GM18873 (cell line): Measurements from ENCODE around the gene CCDC134.

ENCODE experiments used
- ATAC-seq: cut with Tn5 transposase; IDR thresholded peaks from one replicate; pipeline ENCODE4 v1.9.1; 2021; ENCODE audit warnings: mild to moderate bottlenecking, moderate library complexity, moderate number of reproducible peaks; ENCODE audit not compliant: unreplicated experiment, low FRiP score

CCDC134 gene

DNA sequence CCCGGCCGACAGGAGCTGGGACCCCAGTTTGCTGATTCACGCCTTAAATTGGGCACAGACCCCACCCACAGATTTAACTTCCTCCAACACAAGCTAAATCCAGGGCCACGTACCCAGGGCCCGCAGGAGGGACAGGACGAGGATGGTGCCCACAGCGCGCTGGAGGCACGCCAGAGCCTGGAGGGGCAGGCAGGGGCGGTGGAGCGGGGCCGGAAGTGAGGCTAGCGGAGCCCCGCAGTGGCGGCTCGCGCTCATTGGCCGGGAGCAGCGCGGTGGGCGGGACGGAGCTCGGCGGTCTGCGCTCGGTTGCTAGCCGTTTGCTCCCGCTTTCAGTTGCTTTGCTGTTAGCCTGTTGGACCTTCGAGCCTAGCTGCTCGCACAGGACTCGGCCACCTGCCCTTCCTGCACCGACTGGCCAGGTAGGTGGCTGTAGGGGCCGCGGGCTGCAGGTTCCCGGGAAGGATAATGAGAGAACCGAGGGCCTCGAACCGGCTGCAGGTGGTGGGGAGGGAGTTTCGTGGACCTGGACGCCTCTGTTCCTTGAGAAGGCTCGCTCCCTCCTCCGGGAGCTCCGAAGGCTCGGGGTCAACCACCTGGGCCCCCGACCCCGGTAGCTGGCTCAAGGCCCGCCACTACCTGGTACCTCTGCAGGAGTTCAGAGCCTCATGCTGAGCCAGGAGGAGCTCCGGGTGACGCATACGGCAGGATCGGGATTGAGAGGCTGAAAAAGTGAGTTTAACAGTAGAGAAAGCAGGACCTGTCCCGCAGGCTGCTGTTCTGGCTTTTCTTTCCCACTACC lies at the start of gene CCDC134:
Gene CCDC134, plus strand, starts transcription at position 332 of the 799 bp plus-strand sequence. CDS start 8,212 bp downstream, outside the sequence.
- peak; percentile 71 for ATAC-seq

GRCh38 chr22:41752011-41752970 lies 48.2 kb upstream of the CCDC134 start:
- ATAC-seq, result peak; percentile 58

DNA sequence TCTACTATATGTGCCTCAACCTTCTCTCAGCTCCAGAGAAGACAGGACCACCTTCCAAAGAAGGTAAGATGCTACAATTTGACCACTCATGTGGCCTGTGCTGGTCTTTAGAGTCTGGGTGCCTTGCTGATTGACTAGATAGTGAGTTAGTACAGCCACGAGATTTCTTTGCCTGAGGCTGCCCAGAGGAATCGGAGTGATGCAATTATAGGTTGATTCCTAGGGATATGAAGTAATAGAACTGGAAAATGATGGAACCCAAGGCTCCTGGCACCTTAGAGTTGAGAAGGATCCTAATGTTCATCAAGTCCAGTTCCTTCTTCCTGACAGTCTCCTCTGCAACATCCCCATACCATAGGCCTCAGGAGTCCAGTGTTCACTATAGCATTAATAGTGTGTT lies 46.5 kb upstream of the CCDC134 start:
- ATAC-seq, result no peak

DNA sequence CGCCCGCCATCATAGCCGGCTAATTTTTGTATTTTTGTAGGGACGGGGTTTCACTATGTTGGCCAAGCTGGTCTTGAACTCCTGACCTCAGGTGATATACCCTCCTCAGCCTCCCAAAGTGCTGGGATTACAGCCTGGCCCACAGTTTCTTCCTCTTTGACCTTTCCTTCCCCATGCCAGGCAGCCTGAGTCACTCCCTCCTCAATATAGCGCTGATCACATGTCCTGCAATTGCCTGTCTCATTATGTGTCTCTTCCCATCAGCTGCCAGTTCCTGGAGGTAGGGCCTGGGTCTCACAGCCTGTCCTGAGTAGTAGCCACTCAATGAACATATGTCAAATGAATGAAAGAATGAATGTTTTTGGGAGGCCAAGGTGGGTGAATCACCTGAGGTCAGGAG lies 43.0 kb upstream of the CCDC134 start:
- ATAC-seq, result no peak

GRCh38 chr22:41758231-41758630 lies 42.2 kb upstream of the CCDC134 start:
- ATAC-seq, result no peak

DNA sequence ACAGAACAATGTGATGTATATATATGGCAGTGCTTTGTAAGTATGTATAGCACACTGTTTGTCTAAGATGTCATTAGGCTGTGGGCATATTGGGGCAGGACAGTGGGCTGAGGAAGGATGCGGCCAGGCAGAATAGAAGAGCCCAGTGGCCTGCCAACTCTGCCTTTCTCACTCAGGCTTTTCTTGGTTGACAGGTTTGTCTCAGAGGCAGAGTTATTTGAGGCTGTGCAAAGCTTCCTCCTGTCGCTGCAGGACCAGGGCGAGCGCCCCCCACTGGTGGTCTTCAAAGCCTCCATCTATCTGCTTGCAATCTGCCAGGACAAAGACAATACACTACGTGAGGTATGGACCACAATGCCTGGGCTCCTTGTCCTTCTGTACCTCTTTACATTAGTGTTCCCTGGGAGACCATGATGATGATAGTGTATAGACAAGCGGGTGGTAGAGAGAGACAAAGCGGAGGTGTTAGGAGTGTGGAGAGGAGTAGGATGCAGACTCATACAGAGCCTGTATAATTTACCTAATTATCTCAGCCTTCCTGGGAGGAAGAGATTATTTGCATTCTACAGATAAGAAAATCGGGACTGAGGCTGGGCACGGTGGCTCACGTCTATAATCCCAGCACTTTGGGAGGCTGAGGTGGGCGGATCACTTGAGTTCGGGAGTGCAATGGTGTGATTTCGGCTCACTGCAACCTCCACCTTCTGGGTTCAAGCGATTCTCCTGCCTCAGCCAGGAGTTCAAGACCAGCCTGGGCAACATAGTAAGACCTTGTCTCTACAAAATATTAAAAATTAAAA lies 37.3 kb upstream of the CCDC134 start:
- ATAC-seq, result no peak

DNA sequence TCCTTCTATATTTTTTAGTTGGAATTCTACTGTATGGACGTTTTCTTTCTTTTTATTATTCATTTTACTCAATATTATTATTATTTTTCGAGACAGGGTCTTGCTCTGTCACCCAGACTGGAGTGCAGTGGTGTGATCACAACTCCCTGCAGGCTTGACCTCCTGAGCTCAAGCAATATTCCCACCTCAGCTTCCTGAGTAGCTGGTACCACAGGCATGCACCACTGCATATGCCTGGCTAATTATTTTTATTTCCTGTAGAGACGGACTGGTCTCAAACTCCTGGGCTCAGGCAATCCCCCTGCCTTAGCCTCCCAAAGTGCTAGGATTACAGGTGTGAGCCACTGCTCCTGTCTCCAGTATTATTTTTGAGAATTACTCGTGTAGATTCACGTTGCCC lies 34.0 kb upstream of the CCDC134 start:
- no peak for ATAC-seq

DNA sequence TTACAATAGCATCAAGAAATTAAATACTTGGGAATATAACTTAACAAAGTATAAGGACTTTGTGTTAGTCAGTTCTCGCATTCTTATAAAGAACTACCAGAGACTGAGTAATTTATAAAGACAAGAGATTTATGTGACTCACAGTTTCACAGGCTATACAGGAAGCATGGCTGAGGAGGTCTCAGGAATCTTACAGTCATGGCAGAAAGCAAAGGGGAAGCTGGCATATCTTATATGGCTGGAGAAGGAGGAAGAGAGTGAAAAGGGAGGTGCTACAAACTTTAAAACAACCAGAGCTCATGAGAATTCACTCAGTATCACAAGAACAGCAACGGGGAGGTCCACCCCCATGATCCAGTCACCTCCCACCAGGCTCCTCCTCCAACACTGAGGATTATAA lies 32.0 kb upstream of the CCDC134 start:
- no peak for ATAC-seq

DNA sequence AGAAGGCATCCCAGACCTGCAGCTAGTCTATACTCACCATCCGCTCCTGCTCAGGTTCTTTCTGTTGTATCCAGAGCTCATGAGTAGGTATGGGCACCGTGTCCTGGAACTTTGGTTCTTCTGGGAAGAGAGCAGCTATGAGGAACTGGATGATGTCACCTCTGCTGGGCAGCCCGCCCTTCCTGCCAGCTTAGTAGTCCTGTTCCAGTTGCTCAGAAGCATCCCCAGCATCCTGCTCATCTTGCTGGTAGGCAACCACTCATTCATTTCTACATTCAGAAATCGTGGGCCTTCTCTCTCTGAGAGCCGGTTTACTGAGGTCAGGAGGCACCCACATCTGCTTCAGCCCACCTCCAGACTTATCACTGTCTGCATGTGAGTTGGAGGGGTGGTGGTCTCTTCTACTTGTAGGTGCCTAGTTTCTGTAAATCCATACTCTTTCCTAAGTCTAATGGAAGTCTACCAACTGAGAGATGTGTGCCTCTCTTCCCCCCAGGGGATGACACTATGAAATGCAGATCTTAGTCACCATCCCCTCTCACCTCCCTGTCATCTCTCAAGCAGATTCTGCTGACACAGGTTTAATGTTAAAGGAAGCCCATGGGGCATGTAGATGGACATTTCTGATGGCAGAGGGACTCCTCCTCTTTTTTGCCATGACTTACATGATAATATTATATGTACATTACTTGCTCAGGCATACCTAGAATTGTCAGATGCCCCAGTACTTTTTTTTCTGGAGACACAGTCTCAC lies 29.6 kb upstream of the CCDC134 start:
- no peak for ATAC-seq

DNA sequence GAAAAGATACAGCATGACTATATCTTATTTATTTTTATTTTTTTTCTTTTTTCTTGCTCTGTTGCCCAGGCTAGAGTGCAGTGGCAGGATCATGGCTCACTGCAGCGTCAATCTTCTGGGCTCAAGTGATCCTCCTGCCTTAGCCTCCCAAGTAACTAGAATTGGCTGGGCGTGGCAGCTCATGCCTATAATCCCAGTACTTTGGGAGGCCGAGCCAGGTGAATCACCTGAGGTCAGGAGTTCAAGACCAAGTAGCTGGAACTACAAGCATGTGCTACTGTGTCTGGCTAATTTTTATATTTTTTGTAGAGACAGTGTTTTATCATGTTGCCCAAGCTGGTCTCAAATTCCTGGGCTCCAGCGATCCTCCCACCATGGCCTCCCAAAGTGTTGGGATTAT lies 28.3 kb upstream of the CCDC134 start:
- ATAC-seq, result no peak

- no peak for ATAC-seq
Observed at GRCh38 chr22:41772645-41773044, 27.8 kb upstream of the CCDC134 start.

DNA sequence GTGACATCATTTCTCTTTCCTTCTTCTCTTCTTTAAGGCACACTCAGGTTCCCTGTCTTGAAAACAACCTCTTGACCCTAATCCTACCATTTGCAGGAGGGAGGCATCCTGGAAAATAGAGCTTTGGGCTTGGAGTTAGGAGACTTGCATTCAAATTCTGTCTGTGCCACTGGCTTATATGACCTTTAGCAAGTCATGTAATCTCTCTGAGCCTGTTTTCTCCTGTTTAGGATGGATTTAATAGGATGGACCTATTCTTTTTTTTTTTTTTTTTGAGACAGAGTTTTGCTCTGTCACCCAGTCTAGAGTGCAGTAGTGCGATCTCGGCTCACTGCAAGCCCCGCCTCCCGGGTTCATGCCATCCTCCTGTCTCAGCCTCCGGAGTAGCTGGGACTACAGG lies 25.1 kb upstream of the CCDC134 start:
- ATAC-seq, result no peak

GRCh38 chr22:41775976-41776375 lies 24.5 kb upstream of the CCDC134 start:
- ATAC-seq, result no peak

- no peak for ATAC-seq
Observed at GRCh38 chr22:41776381-41776780, 24.1 kb upstream of the CCDC134 start.

GRCh38 chr22:41777749-41778425 lies 22.6 kb upstream of the CCDC134 start:
- ATAC-seq, result no peak

- no peak for ATAC-seq
Observed at GRCh38 chr22:41779929-41780505, 20.5 kb upstream of the CCDC134 start.

- peak; percentile 74 for ATAC-seq
Observed at GRCh38 chr22:41780746-41781505, 19.6 kb upstream of the CCDC134 start.

GRCh38 chr22:41781507-41781906 lies 19.0 kb upstream of the CCDC134 start:
- no peak for ATAC-seq
